Right cardiac atrium (tissue), 5 donors: ENCODE measurements around the gene CLPTM1L. TPM values are rescaled to one million over a fixed set of nuclear protein-coding genes. Genes with fewer than 3 reads are reported as not detected.

Source experiments
- ATAC-seq, 2 donors: fragments of 200-7000 bp; cut with Tn5 transposase; one replicate each; pipeline versions ENCODE4 v1.8.0 to v1.9.1; 2020; ENCODE audit warnings: moderate library complexity in 2 of 2, mild to moderate bottlenecking in 1 of 2
- DNase-seq, 3 donors: peaks; one replicate each; pipeline ENCODE4 v3.0.0-alpha.2; 2020
- H3K27ac ChIP-seq: one replicate; pipeline ENCODE4 v1.5.1; 2013; ENCODE audit warnings: mild to moderate bottlenecking, low read length, control low read depth, moderate library complexity
- H3K27me3 ChIP-seq: one replicate; pipeline ENCODE4 v1.6.1; 2013; ENCODE audit not compliant: control insufficient read depth, insufficient read depth
- H3K4me1 ChIP-seq: one replicate; pipeline ENCODE4 v1.6.1; 2013; ENCODE audit warnings: low read length; ENCODE audit not compliant: control insufficient read depth, insufficient read depth
- H3K4me3 ChIP-seq: one replicate; pipeline ENCODE4 v1.5.1; 2013; ENCODE audit warnings: low read length, control low read depth
- H3K9me3 ChIP-seq: one replicate; pipeline ENCODE4 v1.6.1; 2013; ENCODE audit warnings: low read length; ENCODE audit not compliant: control insufficient read depth
- WGBS: extraction: QIAGEN DNeasy Blood & Tissue Kit; methylation state at CpG from one replicate; pipeline ENCODE4 v1.1.7; 2013; 5-methylcytosine and 5-hydroxymethylcytosine counted together
- intact Hi-C, 4 donors: fragments of 100-400 bp; cut with DNase I; formaldehyde crosslinking; loops; one replicate each; pipeline versions ENCODE4 v1.11.0 to v1.14.0; 2022 to 2023
- polyA plus RNA-seq: library from polyadenylated mRNA; stranded (reverse); fragments of 200-250 nt; gene quantifications from one replicate; pipeline ENCODE4 v1.2.3, GENCODE V29; 2013
- total RNA-seq, 4 donors: library from RNA; stranded (reverse); fragmentation: NEBNext Ultra II Directional; extraction: Animal tissue kit (Norgen Biotek cat#: 25700); gene quantifications; one replicate each; pipeline ENCODE4 v1.2.1, GENCODE V29; 2021
- donor health status: healthy with polysubstance abuse.
- donor health status: DM: no; HTN: yes; CAD: no.
- donor health status: DM: no; HTN: no; CAD: no.
- donor health status: DM: no; HTN: yes; CAD: no; lungs with severe emphysema.
- donor health status: DM: yes; HTN: yes; CAD: no.

Gene CLPTM1L
- total and polyA plus RNA-seq, 5 donors: 43.9 to 62.7 (median 47.5) TPM

GRCh38 chr5:1324719-1325190 lies 20.1 kb downstream of the CLPTM1L start:
- Histone ChIP-seq H3K27ac (no peak overlapping the region), H3K9me3 (no peaks in the 10 kb centered on the region), H3K4me3 (no peak overlapping the region), H3K27me3 (no peaks in the 10 kb centered on the region), H3K4me1 (no peaks in the 10 kb centered on the region)
- intact Hi-C loops: no loop called here
- ATAC-seq: peak; percentile 69 to 70
- WGBS: 89% methylated on average over 17 of the region's 17 CpGs
- peak in 2 of 3 donors; percentile 38 to 43 for DNase-seq

GRCh38 chr5:1324301-1324700 lies 20.6 kb downstream of the CLPTM1L start:
- ATAC-seq: no peak
- 94% methylated on average over 15 of the region's 15 CpGs for WGBS
- Histone ChIP-seq H3K9me3 (no peaks in the 10 kb centered on the region), H3K4me1 (no peaks in the 10 kb centered on the region), H3K27ac (no peak overlapping the region), H3K4me3 (no peak overlapping the region), H3K27me3 (no peaks in the 10 kb centered on the region)
- intact Hi-C loops: no loop called here
- no peak for DNase-seq

DNA sequence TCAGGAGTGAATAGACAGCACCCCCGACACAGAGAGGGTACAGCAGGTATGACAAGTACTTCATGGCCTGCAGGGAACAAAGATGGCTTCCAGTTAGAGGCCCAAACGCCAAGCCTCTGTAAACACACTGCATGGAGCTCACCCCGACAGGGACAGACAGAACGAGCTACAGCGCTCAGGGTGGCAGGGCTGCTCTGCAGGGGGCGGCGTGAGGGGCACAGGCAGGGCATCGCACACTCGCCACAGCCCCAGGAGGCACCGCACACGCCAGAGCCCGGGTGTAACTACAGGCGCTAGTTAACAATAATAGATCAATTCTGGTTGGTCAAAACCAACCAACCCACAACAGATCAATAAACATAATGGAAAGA lies 21.1 kb downstream of the CLPTM1L start:
- Histone ChIP-seq H3K4me3 (no peak overlapping the region), H3K27ac (no peak overlapping the region), H3K4me1 (no peaks in the 10 kb centered on the region), H3K9me3 (no peaks in the 10 kb centered on the region), H3K27me3 (no peaks in the 10 kb centered on the region)
- ATAC-seq (no peak), DNase-seq (no peak)
- WGBS: 96% methylated on average over 13 of the region's 13 CpGs
- intact Hi-C loops: no loop called here

- WGBS: 92% methylated on average over 24 of the region's 24 CpGs
- no peaks in the 10 kb centered on the region for H3K9me3 ChIP-seq
- no peaks in the 10 kb centered on the region for H3K4me1 ChIP-seq
- H3K27me3 ChIP-seq: no peaks in the 10 kb centered on the region
- H3K4me3 ChIP-seq: no peak overlapping the region
- no peak overlapping the region for H3K27ac ChIP-seq
- no peak for ATAC-seq
- intact Hi-C loops: no loop called here
- no peak for DNase-seq
Observed at GRCh38 chr5:1322955-1323802, 21.7 kb downstream of the CLPTM1L start.

DNA sequence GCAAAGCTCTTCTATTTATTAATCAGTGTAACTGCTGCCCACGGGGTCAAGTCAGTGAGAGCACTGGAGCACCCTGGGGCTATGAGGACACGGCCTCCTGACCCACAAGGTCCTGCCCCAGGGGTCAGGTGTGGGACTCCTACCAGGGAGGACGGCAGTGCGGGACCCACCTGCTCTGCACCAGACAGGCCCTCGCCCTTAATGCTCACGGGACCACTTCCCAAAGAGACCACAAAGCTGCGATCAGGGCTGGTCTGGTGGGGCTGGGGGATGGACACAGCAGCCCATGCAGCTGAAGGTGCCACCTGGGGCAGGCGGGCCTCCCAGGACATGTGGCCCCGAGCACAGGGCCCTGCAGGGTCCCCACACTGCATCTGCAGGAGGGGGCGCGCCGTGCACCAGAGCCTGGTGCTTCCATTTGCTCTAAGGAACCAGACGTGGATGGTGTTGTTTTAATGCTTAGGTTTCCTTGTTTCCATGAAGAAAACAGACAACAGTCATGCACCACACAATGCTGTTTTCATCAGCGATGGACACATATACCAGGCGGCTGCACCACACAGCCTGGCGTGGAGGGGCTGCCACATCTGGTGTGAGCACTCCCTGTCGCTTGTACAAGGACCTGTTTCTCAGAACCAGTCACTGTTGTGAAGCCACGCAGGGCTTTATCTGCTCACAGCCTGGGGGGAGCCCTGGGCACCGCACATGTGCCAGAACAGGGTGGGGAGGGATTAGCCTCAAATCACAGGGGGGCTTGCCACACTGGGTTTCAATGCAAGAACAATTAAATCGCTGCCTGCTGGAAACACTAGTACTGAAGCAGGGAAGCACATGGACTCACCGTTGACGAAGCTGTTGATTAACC lies 22.6 kb downstream of the CLPTM1L start:
- Histone ChIP-seq H3K9me3 (no peaks in the 10 kb centered on the region), H3K27ac (no peak overlapping the region), H3K4me1 (no peaks in the 10 kb centered on the region), H3K4me3 (no peak overlapping the region), H3K27me3 (no peaks in the 10 kb centered on the region)
- intact Hi-C loops: no loop called here
- ATAC-seq (no peak), DNase-seq (no peak)
- WGBS: 93% methylated on average over 22 of the region's 22 CpGs

DNA sequence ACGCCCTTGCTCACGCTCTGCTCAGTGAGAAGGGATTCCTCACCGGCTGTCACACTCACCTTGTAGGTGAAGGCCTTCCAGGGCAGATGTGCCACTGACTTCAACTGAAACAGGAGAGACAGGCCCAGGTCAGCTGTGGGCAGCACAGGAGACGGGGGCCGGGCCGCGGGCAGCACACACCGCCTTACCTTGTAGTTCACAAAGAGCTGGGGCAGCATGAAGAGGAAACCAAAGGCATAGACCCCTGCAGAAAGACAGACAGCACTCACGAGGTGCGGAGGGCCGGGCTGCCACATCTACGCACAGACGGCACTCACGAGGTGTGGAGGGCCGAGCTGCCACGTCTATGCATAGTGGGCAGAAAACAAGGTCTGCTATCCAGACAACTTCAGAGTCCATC lies 23.3 kb downstream of the CLPTM1L start:
- intact Hi-C loops: no loop called here
- Histone ChIP-seq H3K9me3 (no peaks in the 10 kb centered on the region), H3K4me3 (no peak overlapping the region), H3K27ac (no peak overlapping the region), H3K4me1 (no peaks in the 10 kb centered on the region), H3K27me3 (no peaks in the 10 kb centered on the region)
- no peak for ATAC-seq
- no peak for DNase-seq
- WGBS: 95% methylated on average over 16 of the region's 16 CpGs

DNA sequence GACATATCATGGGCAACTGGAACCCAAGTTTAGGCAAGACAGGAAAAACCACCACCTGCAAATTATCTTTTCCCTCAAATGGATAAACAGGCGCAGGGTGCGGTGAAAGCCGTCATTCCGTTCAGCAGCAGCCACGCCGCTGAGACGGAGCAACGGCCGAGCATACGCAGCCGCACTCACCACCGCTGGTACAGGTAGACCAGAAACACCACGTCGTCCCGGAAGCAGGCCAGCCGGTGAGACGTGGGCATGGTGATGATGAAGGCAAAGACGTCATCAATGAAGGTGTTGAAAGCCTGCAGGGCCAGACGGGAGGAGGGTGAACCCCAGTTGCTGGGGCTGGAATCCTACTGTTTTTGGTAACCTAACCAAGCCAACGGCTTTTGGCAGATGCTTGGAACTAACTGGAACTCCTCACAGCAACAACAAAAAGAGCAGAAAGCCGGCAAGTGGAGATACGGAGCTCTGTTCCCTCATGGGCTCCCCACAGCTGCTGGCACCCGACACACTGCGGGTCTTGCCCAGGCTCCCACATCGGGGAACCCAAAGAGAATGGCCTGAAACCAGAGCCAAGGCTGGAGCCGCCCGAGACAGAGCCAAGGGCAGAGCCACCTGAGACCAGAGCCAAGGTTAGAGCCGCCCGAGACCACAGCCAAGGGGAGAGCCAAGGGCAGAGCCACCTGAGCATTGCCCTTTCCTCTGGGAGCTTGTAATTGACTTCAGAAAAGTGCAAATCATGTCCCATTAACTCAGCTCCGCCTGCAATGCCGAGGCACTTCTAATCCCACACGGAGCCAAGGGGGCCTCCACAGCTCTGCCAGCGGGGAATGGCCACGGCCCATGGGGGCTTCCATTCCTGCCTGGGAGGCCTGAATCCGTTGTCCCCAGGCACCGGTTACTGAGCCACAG lies 24.2 kb downstream of the CLPTM1L start:
- 89% methylated on average over 36 of the region's 36 CpGs for WGBS
- Histone ChIP-seq H3K4me3 (no peak overlapping the region), H3K9me3 (no peaks in the 10 kb centered on the region), H3K4me1 (no peaks in the 10 kb centered on the region), H3K27ac (no peak overlapping the region), H3K27me3 (no peaks in the 10 kb centered on the region)
- ATAC-seq (no peak), DNase-seq (no peak)
- intact Hi-C loops: no loop called here

- ATAC-seq: no peak
- Histone ChIP-seq H3K4me3 (no peak overlapping the region), H3K27ac (no peak overlapping the region), H3K4me1 (no peaks in the 10 kb centered on the region), H3K27me3 (no peaks in the 10 kb centered on the region), H3K9me3 (no peaks in the 10 kb centered on the region)
- intact Hi-C loops: no loop called here
- 92% methylated on average over 21 of the region's 21 CpGs for WGBS
- DNase-seq: no peak
Observed at GRCh38 chr5:1319436-1320256, 25.3 kb downstream of the CLPTM1L start.

GRCh38 chr5:1318659-1319251 lies 26.1 kb downstream of the CLPTM1L start:
- no peak overlapping the region for H3K4me3 ChIP-seq
- H3K27ac ChIP-seq: no peak overlapping the region
- 93% methylated on average over 29 of the region's 29 CpGs for WGBS
- intact Hi-C loops: no loop called here
- ATAC-seq (no peak), DNase-seq (peak in 1 of 3 donors; percentile 49)
- H3K4me1 ChIP-seq: no peaks in the 10 kb centered on the region
- H3K27me3 ChIP-seq: no peaks in the 10 kb centered on the region
- H3K9me3 ChIP-seq: no peaks in the 10 kb centered on the region
